HepG2 (cell line): ENCODE data around the gene TEAD1. TPM values are rescaled to one million over a fixed set of nuclear protein-coding genes. Genes with fewer than 3 reads are reported as not detected.

Experiments used
- ATAC-seq: fragments of 200-7000 bp; cut with Tn5 transposase; 3 replicates; pipeline ENCODE4 v1.9.1; 2020; ENCODE audit warnings: mild to moderate bottlenecking, moderate library complexity
- BruUV-seq: library from RNA; stranded (reverse); fragments of 400-500 nt; replicated peaks from 2 replicates; lab custom pipeline; 2021; lab: Mats Ljungman, UMichigan
- CTCF ChIA-PET: fragments of 300-600 bp; formaldehyde crosslinking; extraction: SDS; loops from one replicate; lab custom pipeline; 2021; ENCODE audit warnings: low total read pairs, inconsistent platforms, low intra/inter-chr PET ratio; lab: Yijun Ruan, JAX
- POLR2A ChIA-PET: fragments of 350-600 bp; sonication (Branson Sonifier 250); formaldehyde crosslinking; loops from one replicate; lab custom pipeline; 2020; ENCODE audit warnings: antibody characterized with exemption, inconsistent platforms; lab: Yijun Ruan, JAX
- DNase-seq: peaks from one replicate; pipeline ENCODE4 v3.0.0-alpha.2; 2015; ENCODE audit warnings: low spot score
- FAIRE-seq: peaks from 3 replicates; lab custom pipeline; 2011; peaks lifted over from hg19 to GRCh38; lab: Jason Lieb, UNC
- H2AFZ ChIP-seq: one replicate; pipeline ENCODE4 v1.6.1; 2011; ENCODE audit warnings: low read length, inconsistent platforms
- H3K27ac ChIP-seq: fragments of 300-600 bp; 3 replicates; pipeline ENCODE4 v1.8.0; 2011; ENCODE audit warnings: mixed run types, mild to moderate bottlenecking, mixed read lengths, low read length, inconsistent platforms; ENCODE audit not compliant: insufficient read depth; ENCODE audit errors: extremely low read length
- H3K27me3 ChIP-seq, 2 experiments: fragments of 200-600 bp in 1 of 2; 2 replicates in 1 of 2; 3 replicates in 1 of 2; pipeline versions ENCODE4 v1.6.0 to v1.8.0; 2011; ENCODE audit warnings: low read length in 2 of 2, mild to moderate bottlenecking in 2 of 2, moderate library complexity in 2 of 2, inconsistent platforms in 1 of 2; ENCODE audit not compliant: insufficient read depth in 2 of 2, control insufficient read depth in 1 of 2
- H3K36me3 ChIP-seq, 2 experiments: fragments of 200-600 bp in 1 of 2; replicated peaks in 1 of 2; 2 replicates in 1 of 2; 3 replicates in 1 of 2; pipeline versions ENCODE4 v1.5.1 to v1.8.0; 2011; ENCODE audit warnings: low read length in 2 of 2, inconsistent platforms in 1 of 2; ENCODE audit not compliant: insufficient read depth in 2 of 2, control insufficient read depth in 1 of 2
- H3K4me1 ChIP-seq: 2 replicates; pipeline ENCODE4 v1.5.1; 2012; ENCODE audit warnings: low read length, inconsistent platforms; ENCODE audit not compliant: insufficient read depth
- H3K4me2 ChIP-seq: 2 replicates; pipeline ENCODE4 v1.6.0; 2011; ENCODE audit warnings: low read depth, low read length, inconsistent platforms
- H3K4me3 ChIP-seq, 3 experiments: fragments of 200-600 bp in 1 of 3; sonication (generic), shearing (Covaris generic) in 1 of 3; replicated peaks in 1 of 3; 2 replicates each; pipeline ENCODE4 v1.5.1; 2011 to 2016; ENCODE audit warnings: low read length in 3 of 3, inconsistent platforms in 2 of 3, low read depth in 2 of 3, mild to moderate bottlenecking in 2 of 3, control low read depth in 1 of 3, mixed read lengths in 1 of 3; ENCODE audit not compliant: insufficient read depth in 1 of 3
- H3K79me2 ChIP-seq: one replicate; pipeline ENCODE4 v1.6.1; 2011; ENCODE audit warnings: low read length, inconsistent platforms; ENCODE audit not compliant: insufficient read depth
- H3K9ac ChIP-seq: 2 replicates; pipeline ENCODE4 v1.6.0; 2011; ENCODE audit warnings: mild to moderate bottlenecking, low read depth, low read length, inconsistent platforms; ENCODE audit not compliant: insufficient read depth
- H3K9me3 ChIP-seq: 2 replicates; pipeline ENCODE4 v1.5.1; 2012; ENCODE audit warnings: mild to moderate bottlenecking, low read length
- H4K20me1 ChIP-seq: 2 replicates; pipeline ENCODE4 v1.6.0; 2011; ENCODE audit warnings: inconsistent platforms, mild to moderate bottlenecking, low read length, moderate library complexity; ENCODE audit not compliant: insufficient read depth
- BHLHE40 ChIP-seq: IDR thresholded peaks from 2 replicates; pipeline ENCODE4 v1.6.1; 2011; ENCODE audit warnings: low read length, improper control_type of control experiment
- CEBPB ChIP-seq: IDR thresholded peaks from 2 replicates; pipeline ENCODE4 v1.6.1; 2011; ENCODE audit warnings: low read depth, low read length, improper control_type of control experiment, borderline replicate concordance
- CEBPG ChIP-seq: IDR thresholded peaks from 2 replicates; pipeline ENCODE4 v1.6.1; 2016
- FOXK2 ChIP-seq: fragments of 450-650 bp; IDR thresholded peaks from 2 replicates; pipeline ENCODE4 v1.6.1; 2016
- FOXO1 ChIP-seq: sonication (generic); formaldehyde crosslinking; IDR thresholded peaks from 2 replicates; pipeline ENCODE4 v1.4.0; 2020; ENCODE audit warnings: missing genetic modification reagents
- KLF11 ChIP-seq: IDR thresholded peaks from 2 replicates; pipeline ENCODE4 v1.6.1; 2016; ENCODE audit warnings: missing compliant biosample characterization
- MATR3 ChIP-seq: sonication (generic); formaldehyde crosslinking; IDR thresholded peaks from 2 replicates; pipeline ENCODE4 v1.4.0; 2020; ENCODE audit warnings: missing genetic modification reagents
- NBN ChIP-seq: fragments of 450-650 bp; conservative IDR thresholded peaks from 2 replicates; pipeline ENCODE4 v1.6.1; 2017
- TRIM24 ChIP-seq: sonication (generic); formaldehyde crosslinking; IDR thresholded peaks from 2 replicates; pipeline ENCODE4 v1.8.0; 2022; ENCODE audit warnings: mild to moderate bottlenecking, missing genetic modification reagents
- ZBTB3 ChIP-seq: sonication (generic); formaldehyde crosslinking; IDR thresholded peaks from 2 replicates; pipeline ENCODE4 v1.4.0; 2020; ENCODE audit warnings: low read depth, mild to moderate bottlenecking, moderate library complexity, missing genetic modification reagents, borderline replicate concordance
- ZNF337 ChIP-seq: sonication (generic); formaldehyde crosslinking; IDR thresholded peaks from 2 replicates; pipeline ENCODE4 v1.5.1; 2020; ENCODE audit warnings: missing genetic modification reagents, low read depth, mild to moderate bottlenecking, borderline replicate concordance
- ZNF34 ChIP-seq: sonication (generic); formaldehyde crosslinking; IDR thresholded peaks from 2 replicates; pipeline ENCODE4 v1.4.0; 2020; ENCODE audit warnings: mild to moderate bottlenecking, missing genetic modification reagents, borderline replicate concordance
- ZSCAN9 ChIP-seq: IDR thresholded peaks from 2 replicates; pipeline ENCODE4 v1.6.1; 2016; ENCODE audit warnings: borderline replicate concordance
- WGBS: methylation state at CpG from one replicate; pipeline ENCODE4 v1.1.6; 2017; ENCODE audit warnings: low lambda C conversion rate; 5-methylcytosine and 5-hydroxymethylcytosine counted together
- in situ Hi-C: cut with HindIII; loops from 2 replicates; pipeline ENCODE4 v1.10.0; 2017; ENCODE audit warnings: low pct_unique_long_range_greater_than_20kb; ENCODE audit not compliant: extremely low pct_ligation_motif_present
- intact Hi-C: fragments of 100-400 bp; cut with micrococcal nuclease; formaldehyde crosslinking; loops from one replicate; pipeline ENCODE4 v1.10.0; 2022; ENCODE audit not compliant: unreplicated experiment
- polyA plus RNA-seq, 8 experiments: library from polyadenylated mRNA; depleted of rRNA in 3 of 8; stranded (reverse) in 7 of 8; unstranded in 1 of 8; fragments of >200 nt; fragmentation: Illumina TruSeq in 4 of 8; extraction: Trizol in 4 of 8; gene quantifications; 2 replicates each; pipeline versions ENCODE4 v1.2.1 to v1.2.3, GENCODE V29; 2011 to 2016; ENCODE audit warnings: low read depth in 4 of 8, missing spikeins in 1 of 8, mixed read lengths in 1 of 8; ENCODE audit not compliant: insufficient read depth in 1 of 8
- total RNA-seq, 5 experiments: library from RNA; depleted of rRNA; stranded (reverse); fragments of >200 nt; fragmentation: Illumina TruSeq; extraction: Trizol; gene quantifications; 2 replicates each; pipeline ENCODE4 v1.2.3, GENCODE V29; 2016; ENCODE audit warnings: low read depth in 1 of 5
- TF ChIP-seq, protein P1 (sequence below): sonication (generic); formaldehyde crosslinking; IDR thresholded peaks from 2 replicates; pipeline ENCODE4 v1.8.1; 2023; ENCODE audit warnings: mild to moderate bottlenecking, moderate library complexity, missing genetic modification reagents

Gene TEAD1
- total and polyA plus RNA-seq, 2 of the 13 experiments (the other 11 are each of a cell fraction or from before 2014, with no cell fraction given), result 20.1 to 30.5 TPM

DNA sequence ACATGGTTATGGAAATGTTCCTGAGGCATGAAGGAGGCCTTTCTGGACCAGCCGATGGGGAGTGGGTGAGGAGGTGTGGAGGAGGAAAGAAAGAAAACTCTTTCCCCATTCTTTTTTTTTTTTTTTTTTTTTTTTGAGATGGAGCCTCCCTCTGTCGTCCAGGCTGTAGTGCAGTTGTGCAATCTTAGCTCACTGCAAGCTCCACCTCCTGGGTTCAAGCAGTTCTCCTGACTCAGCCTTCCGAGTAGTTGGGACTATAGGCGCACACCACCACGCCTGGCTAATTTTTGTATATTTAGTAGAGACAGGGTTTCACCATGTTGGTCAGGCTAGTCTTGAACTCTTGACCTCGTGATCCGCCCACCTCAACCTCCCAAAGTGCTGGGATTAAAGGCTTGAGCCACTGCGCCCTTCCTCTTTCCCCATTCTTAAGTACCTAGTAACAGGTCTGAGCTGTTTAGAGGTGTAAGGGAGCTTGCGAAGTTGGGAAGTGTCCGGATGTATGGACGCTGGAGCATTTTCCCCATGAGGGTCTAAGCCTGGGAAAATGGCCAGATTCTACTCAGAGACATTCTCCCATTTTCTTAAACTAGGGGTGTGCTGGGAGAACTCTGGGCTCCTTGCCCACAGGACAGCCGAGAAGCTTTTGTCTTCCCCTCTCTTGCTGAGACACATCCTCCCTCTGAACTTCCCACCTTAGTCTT lies 135.8 kb downstream of the TEAD1 start:
- 83% methylated on average over 12 of the region's 12 CpGs for WGBS
- DNase-seq (no peak), FAIRE-seq (no peak), ATAC-seq (no peak)
- in situ Hi-C loops, result no loop called here
- BruUV-seq, result no TSS peak
- peaks cover 38% of the 10 kb centered on the region for H3K79me2 ChIP-seq
- no peaks in the 10 kb centered on the region for H3K27me3 ChIP-seq
- no peaks in the 10 kb centered on the region for H3K9me3 ChIP-seq
- no peak overlapping the region for H3K27ac ChIP-seq
- ChIA-PET CTCF (no interaction called here), POLR2A (no interaction called here)
- TF ChIP-seq CEBPG (CRISPR knock-in tag) (peak; percentile 54; the same call in 1 of the 2 replicates), FOXO1 (no peak), KLF11 (no peak), CEBPB (peak; percentile 24; the same call in 1 of the 2 replicates)
- no peak overlapping the region for H3K4me3 ChIP-seq
- H4K20me1 ChIP-seq, result no peaks in the 10 kb centered on the region
- no peak overlapping the region for H3K4me2 ChIP-seq
- H2AFZ ChIP-seq, result no peak overlapping the region
- H3K4me1 ChIP-seq, result peaks cover 88% of the 10 kb centered on the region
- H3K36me3 ChIP-seq, result no peaks in the 10 kb centered on the region
- H3K9ac ChIP-seq, result no peak overlapping the region
- intact Hi-C loops, result no loop called here

GRCh38 chr11:12810568-12810894 lies 136.3 kb downstream of the TEAD1 start:
- Histone ChIP-seq H3K36me3 (no peaks in the 10 kb centered on the region), H3K27me3 (no peaks in the 10 kb centered on the region), H3K4me3 (no peak overlapping the region), H3K9ac (no peak overlapping the region), H4K20me1 (no peaks in the 10 kb centered on the region), H3K4me1 (peaks cover 88% of the 10 kb centered on the region), H3K79me2 (peaks cover 34% of the 10 kb centered on the region), H3K27ac (no peak overlapping the region), H3K4me2 (no peak overlapping the region), H2AFZ (no peak overlapping the region), H3K9me3 (no peaks in the 10 kb centered on the region)
- in situ Hi-C loops, result no loop called here
- no peak for DNase-seq
- FAIRE-seq, result no peak
- ChIA-PET CTCF (no interaction called here), POLR2A (no interaction called here)
- BruUV-seq, result no TSS peak
- intact Hi-C loops, result no loop called here
- no peak for TF ChIP-seq TRIM24
- no peak for TF ChIP-seq BHLHE40
- TF ChIP-seq ZSCAN9, result no peak
- no peak for TF ChIP-seq FOXK2
- TF ChIP-seq ZNF34 (CRISPR knock-in tag), result no peak
- no peak for TF ChIP-seq ZNF337
- TF ChIP-seq, protein P1, sequence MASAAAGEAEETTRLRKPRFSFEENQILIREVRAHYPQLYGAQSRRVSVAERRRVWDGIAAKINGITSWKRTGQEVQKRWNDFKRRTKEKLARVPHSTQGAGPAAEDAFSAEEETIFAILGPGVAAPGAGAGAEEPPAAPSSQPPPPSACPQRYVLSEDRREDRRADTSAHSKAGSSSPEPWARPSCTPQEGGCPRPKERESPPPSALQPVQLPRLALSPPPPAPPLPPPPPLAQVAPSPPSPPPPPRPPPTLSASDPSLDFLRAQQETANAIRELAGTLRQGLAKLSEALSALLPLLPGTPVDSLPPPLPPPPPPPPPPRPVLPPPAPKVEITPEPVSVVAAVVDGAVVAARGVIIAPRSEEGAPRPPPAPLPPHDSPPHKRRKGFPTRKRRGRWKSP (CRISPR knock-in tag), result no peak
- no peak for TF ChIP-seq MATR3
- no peak for TF ChIP-seq ZBTB3 (CRISPR knock-in tag)
- TF ChIP-seq NBN, result no peak
- no peak for ATAC-seq
- WGBS, result 98% methylated on average over 5 of the region's 5 CpGs
